ENCODE measurements around the gene HOXA6.

Gene HOXA6

DNA sequence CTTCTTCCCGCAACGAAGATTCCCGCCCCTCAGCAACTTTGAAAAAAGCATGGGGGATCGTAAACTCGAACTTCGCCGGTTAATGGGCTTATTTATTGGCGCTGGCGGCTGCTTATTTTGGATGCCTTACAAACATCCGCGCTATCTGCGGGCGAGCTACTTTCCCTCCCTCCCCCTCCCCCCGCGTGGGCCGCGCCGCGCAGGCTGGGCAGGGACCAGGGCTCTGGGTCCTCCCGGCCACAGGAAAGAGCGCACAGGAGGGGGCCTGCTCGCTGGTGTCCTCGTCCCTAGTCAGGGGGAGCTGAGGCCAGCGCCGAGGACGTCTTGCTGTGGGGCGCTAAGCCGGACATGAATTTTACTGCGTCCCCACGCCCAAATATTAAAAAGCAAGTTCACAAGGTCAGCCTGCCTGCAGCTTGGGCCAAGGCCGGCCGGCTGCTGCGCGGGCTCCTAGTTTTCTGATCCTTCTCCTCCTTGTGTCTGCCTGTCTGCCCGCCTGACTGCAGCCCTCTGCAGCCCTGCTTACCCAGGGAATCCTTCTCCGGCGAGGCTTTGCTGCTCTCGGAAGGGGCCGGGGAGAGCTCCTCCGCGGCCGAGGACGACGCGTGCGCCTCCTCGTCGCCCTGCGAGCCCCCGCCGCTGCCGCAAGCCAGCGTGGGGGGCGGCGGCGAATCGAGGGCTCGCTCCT lies 25.4 kb upstream of the HOXA6 start:
- peak; percentile 81 for TF ChIP-seq POLR2A (IDR thresholded peaks at IDR 0.05; ENCODE audit: low read depth, low read length)
- DNase-seq (ENCODE audit: insufficient read length, low spot score), result peak; percentile 83
- no peak for FAIRE-seq

DNA sequence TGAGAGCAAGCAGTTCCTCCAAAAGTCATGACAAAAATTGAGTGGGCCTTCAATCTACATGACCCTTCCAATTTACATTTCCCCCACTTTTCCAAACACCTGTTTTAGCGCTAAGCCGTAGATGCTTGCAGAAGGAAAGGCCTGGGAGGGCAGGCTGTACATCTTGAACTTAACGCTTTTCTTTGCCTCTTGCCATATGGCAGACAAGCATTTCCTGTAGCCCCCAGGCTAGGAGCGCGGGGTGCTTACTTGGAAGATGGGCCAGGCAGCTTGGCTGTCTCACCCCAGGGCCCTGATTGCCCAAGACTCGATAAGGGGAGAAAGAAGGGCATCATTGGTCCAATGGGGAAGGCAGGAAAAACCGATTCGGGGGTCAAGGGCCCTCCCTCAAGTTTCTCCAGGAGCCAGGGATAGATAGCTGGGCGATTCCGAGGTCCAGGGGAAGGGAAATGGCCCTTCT lies 24.8 kb upstream of the HOXA6 start:
- TF ChIP-seq POLR2A (IDR thresholded peaks at IDR 0.05; ENCODE audit: low read depth, low read length), result no peak
- DNase-seq (ENCODE audit: insufficient read length, low spot score), result no peak
- no peak for FAIRE-seq

DNA sequence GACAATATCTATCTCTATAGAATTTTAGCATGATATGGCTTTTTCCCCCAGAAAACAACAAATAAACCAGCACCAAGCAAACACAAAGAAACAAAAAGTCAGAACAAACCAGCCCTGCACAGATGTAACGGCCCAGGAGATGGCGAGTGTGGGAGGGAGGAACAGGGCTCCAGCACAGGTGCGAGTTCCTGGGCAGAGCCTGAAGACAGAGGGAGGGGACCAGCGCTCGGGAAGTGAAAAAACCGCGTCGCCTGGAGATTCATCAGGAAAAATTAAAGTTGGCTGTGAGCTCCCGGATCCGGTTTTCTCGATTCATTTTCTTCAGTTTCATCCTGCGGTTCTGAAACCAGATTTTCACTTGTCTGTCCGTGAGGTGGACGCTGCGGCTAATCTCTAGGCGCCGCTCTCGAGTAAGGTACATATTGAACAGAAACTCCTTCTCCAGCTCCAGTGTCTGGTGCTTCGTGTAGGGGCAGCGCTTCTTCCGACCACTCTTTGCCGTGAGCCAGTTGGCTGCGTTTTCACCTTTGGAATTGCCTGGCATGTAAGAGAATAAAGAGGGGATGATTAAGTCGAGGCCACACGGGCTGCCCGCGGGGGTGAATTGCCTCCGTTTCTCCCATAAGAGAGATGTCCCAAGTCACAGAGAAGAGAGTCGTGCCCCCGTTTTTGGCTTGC lies 24.2 kb upstream of the HOXA6 start:
- FAIRE-seq (no peak), DNase-seq (ENCODE audit: insufficient read length, low spot score) (no peak)
- no peak for TF ChIP-seq POLR2A (IDR thresholded peaks at IDR 0.05; ENCODE audit: low read depth, low read length)

DNA sequence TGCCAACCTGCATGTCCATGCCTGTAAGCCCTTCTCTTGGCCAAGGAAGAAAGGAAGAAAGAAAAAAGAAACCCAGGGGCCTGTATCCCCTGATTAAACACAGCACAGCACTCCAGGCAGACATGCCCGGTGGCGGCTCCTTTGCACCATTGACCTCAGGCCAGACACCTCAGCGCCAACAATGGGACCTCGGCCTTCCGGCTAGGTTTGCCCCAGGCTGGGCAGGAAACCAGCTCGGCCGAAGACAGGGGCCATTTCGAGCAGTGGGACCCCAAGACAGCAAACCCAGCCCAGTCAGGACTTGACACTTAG lies 23.7 kb upstream of the HOXA6 start:
- FAIRE-seq (no peak), DNase-seq (ENCODE audit: insufficient read length, low spot score) (no peak)
- TF ChIP-seq POLR2A (IDR thresholded peaks at IDR 0.05; ENCODE audit: low read depth, low read length), result no peak

DNA sequence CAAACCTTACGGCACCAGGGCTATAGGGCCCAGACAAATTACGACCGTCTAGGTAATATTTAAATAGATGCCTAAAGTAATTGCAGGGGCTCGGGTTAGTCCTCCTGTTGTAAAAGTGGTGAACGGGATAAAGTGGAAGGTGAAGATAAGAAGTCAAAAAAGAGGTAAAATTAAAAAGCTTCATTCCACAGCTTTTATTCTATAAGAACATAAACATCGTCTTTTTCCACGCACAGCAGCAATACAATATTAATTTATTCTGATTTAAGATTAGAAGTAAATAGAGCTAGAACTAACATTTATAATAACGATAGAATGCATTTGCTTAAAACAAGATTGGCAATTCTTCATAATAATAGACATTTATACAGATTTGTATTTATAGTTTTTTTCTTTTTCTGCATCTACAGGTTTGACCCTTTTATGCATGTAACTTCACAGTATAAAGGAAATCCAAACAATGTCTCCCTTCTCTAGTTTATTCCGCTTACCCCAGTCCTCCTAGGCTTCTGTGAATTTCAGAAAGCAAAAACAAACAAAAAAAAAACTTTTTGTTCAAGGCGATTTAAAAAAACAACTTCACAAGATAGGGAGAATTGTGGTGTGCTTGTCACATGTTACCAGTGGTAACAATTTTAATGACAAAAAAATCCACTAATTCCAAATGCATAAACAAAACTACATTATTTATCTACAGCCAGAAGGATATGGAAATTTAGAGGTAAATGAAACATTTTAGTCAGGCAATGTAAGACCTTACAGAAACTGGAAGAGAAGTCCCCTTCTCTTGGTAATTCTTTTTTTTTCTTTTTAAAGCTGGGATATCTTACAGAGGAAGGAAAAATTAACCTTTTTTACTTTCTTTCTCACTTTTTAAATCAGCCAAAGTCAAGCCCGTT lies 23.1 kb upstream of the HOXA6 start:
- DNase-seq (ENCODE audit: insufficient read length, low spot score) (no peak), FAIRE-seq (no peak)
- TF ChIP-seq POLR2A (IDR thresholded peaks at IDR 0.05; ENCODE audit: low read depth, low read length), result no peak

DNA sequence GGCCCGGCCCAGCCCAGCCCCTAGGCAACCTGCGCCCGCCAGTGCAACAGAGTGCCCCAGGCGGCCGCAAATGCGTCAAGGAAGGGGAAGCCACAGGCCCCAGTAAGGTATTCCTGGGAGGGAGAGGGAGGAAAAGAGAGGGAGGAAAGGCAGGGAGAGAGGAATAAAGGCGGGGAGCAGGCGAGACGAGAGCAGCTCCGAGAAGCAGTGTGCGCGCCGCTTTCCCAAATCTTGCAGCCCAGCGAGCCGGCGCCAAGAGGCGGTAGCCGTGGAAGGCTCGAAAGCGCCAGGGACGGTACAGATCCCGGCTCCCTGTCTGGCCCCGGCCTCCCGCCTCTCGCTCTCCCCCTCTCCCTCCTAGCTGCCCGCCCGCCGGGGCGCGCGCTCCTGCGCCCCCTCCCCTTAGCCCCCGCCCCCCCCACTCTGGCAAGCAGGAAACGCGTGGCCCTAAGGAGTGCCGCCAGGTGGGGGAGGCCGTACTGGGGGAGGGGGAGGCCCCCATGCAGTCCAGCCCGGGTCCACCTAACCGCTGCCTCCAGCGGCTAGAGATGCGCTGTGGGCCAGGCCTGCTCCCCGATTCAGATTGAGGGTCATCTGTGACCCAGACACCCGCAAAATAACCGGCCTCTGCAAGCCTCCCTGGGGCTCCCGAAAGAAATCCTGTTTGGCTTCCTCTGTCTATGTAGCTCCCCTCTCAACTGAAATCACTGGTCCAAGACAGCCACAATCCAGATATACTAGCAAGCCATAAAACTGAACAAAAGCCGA lies 22.3 kb upstream of the HOXA6 start:
- no peak for TF ChIP-seq POLR2A (IDR thresholded peaks at IDR 0.05; ENCODE audit: low read depth, low read length)
- no peak for FAIRE-seq
- DNase-seq (ENCODE audit: insufficient read length, low spot score), result no peak

DNA sequence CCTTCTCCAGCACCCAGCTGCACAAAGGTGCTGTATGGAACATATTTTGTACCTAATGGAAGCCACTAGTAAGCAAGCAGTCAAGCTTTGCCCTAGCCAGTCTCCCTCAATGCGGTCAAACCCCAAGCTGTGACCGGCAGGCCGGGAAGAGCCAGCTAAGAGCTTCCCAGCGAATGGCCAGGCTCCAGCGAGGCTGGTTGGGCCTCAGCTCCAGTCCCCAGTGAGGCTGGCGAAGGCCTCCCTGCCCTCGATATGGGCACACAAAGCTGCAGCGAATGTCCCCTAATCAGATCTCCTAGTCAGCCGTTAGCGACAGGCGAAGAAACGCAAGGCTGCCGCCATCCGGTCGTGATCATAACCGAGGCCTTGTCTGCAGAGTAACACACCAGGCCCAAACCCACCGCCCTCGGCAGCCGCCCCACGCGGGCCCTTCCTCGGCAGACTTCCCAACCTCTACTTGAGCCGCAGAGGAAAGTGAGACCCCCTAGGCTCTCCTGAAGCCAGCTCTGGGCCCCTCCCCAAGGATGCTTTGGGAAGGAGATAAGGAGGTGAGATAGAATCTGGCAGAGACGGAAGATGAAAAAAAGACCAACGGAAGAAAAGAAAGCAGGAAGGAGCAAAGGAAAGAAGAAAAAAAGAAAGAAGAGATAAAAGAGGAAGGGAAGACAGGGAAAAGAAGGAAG lies 20.8 kb upstream of the HOXA6 start:
- no peak for TF ChIP-seq POLR2A (IDR thresholded peaks at IDR 0.05; ENCODE audit: low read depth, low read length)
- DNase-seq (ENCODE audit: insufficient read length, low spot score) (no peak), FAIRE-seq (no peak)

DNA sequence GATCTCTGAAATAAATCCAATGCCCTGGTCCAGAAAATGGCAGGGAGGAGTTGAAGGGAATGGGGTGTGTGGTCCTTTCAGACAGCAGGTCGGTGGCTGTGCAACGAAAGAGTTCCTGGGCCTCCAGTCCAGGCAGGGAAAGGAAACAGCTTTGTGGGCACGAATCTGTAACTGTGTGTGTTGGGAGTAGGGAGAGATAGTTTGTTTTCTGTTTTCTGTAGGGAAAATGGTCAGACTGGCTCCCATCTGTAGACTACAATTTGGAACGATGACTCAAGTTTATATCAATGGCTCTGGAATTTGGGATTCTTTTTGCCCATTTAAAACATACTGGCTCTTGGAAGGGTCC lies 20.3 kb upstream of the HOXA6 start:
- DNase-seq (ENCODE audit: insufficient read length, low spot score) (no peak), FAIRE-seq (no peak)
- no peak for TF ChIP-seq POLR2A (IDR thresholded peaks at IDR 0.05; ENCODE audit: low read depth, low read length)

DNA sequence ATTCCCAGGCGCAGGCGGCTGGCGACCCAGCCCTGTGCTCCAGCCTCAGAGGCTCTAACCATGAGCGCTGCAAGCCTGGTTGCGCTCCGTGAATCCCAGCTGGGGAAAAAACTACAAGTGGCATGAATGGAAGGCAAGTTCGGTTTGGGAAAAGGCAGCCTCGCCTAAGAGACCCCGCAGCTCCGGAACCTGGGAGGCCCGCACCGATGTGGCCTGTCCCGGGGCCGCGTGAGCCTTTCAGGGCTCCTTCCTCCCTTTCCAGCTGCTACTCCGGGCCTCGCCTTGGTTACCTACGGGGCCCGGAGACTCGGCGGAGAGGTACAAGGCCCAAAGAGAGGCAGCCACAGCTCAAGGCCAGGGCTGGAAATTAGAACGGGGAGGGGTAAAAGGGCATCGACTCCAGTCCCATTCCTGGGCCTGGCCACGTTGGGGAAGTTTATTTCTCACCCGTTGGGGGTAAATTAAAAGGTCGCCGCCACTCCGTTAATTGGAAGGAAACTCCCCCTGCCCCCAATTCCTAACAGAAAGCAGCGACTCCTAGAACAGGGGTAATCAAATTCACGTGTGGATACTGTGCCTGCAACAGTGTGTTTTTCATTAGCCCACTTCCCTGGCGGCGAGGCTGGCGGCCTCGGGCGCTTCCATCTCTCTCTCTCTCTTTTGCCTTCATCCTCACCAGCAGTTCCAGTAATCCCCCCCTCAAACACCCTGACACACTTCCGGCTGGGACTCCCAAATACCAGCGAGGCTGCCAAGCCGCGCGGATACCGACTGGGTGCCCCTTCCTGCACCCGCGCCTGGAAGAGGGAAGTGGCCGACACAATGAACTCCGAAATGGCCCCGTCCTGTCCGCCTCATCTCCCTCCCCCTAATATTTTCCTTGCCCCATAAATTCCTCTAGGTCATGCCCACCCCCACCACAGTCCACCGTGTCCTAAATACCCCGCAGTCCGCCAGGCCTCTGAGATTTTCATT lies 19.2 kb upstream of the HOXA6 start:
- no peak for DNase-seq (ENCODE audit: insufficient read length, low spot score)
- no peak for TF ChIP-seq POLR2A (IDR thresholded peaks at IDR 0.05; ENCODE audit: low read depth, low read length)
- no peak for FAIRE-seq

DNA sequence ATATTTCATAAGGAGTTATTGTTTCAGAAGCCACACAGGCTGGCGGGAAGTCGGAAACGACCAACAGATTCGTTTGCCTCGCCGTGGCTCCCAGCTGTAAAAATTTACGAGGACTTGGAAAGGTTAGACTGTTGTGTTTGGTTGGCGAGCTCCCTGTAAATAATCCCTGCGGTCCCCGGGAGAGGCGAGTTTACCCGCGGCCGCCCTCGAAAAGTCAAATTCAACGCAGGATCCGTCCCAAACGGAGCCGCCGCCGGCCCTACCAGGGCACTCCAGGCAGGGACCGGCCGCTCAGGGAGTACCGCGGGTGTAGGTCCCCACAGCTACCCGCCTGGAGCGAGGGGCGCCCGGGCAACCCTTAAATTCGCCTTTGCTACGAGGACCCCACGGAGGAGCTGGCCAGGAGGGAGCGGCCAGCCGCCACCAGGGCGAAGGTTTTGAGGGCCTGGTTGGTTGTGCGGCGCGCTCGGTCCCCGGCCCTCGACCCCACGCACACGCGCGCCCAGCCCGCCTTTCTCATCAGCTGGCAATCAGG lies 18.5 kb upstream of the HOXA6 start:
- no peak for FAIRE-seq

DNA sequence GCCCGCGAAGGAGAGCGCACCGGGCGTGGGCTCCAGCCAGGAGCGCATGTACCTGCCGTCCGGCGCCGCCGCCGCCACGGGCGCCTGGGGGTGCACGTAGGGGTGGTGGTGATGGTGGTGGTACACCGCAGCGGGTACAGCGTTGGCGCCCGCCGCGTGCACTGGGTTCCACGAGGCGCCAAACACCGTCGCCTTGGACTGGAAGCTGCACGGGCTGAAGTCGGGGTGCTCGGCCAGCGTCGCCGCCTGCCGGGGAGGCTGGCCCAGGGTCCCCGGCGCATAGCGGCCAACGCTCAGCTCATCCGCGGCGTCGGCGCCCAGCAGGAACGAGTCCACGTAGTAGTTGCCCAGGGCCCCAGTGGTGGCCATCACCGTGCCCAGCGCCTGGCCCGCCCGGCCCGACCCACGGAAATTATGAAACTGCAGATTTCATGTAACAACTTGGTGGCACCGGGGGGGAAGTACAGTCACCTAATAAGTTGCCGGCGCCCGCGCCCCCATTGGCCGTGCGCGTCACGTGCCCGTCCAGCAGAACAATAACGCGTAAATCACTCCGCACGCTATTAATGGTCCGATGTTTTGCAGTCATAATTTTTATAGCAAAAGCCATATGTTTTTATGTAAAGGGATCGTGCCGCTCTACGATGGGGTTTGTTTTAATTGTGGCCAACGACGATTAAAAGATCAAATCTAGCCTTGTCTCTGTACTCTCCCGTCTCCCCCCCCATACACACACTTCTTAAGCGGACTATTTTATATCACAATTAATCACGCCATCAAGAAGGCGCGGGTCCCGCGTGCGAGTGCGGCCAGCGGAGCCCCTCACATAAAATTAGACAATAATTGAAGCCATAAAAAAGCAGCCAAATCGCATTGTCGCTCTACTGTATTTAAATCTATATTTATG lies 17.8 kb upstream of the HOXA6 start, which contains the start of gene HOXA9:
Gene HOXA9 (minus strand): TSS at position 449 of the 907 bp plus-strand sequence. CDS start 80 bp downstream, at position 369.
- peak; percentile 22; the same call in 1 of the 2 replicates for TF ChIP-seq POLR2A (IDR thresholded peaks at IDR 0.05; ENCODE audit: low read depth, low read length)
- no peak for FAIRE-seq
- no peak for DNase-seq (ENCODE audit: insufficient read length, low spot score)

More for the DNA sequence above, 18.5 kb upstream of the HOXA6 start:
- TF ChIP-seq POLR2A (IDR thresholded peaks at IDR 0.05; ENCODE audit: low read depth, low read length), result no peak
- DNase-seq (ENCODE audit: insufficient read length, low spot score), result no peak

Measured in H54 (cell line).